ENCODE measurements around the gene STXBP4. TPM values are rescaled to one million over a fixed set of nuclear protein-coding genes. Genes with fewer than 3 reads are reported as not detected.

STXBP4 gene
- total RNA-seq, 1 experiment from 2014 or later = 12.0 TPM

DNA sequence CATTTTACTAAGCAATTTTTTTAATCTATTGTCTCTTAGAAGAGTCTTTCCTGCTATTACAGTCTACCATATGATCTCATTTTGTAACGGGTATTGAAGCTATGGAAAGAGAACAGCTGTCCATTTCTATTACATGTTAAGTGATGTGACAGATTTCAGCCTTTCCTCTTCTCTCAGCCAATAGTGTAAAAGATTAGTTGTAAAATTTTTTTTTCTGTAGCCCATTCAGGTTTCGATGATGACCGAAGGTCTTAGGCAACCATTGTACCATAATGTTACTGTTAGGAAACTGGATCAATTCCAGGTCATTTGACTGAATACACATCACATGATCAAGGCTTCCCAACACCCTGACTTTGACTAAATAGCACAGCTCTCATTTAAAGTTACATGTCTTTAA is 148.6 kb downstream of the STXBP4 start:
- Mint-ChIP-seq H3K27me3 (ENCODE audit: low read depth) (no peaks in the 10 kb centered on the region), H3K4me3 (no peak overlapping the region), H3K4me1 (no peaks in the 10 kb centered on the region), H3K27ac (no peak overlapping the region), H3K9me3 (no peaks in the 10 kb centered on the region), H3K36me3 (no peaks in the 10 kb centered on the region)
- CTCF ChIA-PET = no interaction called here
- TF ChIP-seq, protein P1, sequence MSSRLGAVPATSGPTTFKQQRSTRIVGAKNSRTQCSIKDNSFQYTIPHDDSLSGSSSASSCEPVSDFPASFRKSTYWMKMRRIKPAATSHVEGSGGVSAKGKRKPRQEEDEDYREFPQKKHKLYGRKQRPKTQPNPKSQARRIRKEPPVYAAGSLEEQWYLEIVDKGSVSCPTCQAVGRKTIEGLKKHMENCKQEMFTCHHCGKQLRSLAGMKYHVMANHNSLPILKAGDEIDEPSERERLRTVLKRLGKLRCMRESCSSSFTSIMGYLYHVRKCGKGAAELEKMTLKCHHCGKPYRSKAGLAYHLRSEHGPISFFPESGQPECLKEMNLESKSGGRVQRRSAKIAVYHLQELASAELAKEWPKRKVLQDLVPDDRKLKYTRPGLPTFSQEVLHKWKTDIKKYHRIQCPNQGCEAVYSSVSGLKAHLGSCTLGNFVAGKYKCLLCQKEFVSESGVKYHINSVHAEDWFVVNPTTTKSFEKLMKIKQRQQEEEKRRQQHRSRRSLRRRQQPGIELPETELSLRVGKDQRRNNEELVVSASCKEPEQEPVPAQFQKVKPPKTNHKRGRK (CRISPR knock-in tag; IDR thresholded peaks at IDR 0.05; ENCODE audit: borderline replicate concordance) = no peak
- TF ChIP-seq, protein P2, sequence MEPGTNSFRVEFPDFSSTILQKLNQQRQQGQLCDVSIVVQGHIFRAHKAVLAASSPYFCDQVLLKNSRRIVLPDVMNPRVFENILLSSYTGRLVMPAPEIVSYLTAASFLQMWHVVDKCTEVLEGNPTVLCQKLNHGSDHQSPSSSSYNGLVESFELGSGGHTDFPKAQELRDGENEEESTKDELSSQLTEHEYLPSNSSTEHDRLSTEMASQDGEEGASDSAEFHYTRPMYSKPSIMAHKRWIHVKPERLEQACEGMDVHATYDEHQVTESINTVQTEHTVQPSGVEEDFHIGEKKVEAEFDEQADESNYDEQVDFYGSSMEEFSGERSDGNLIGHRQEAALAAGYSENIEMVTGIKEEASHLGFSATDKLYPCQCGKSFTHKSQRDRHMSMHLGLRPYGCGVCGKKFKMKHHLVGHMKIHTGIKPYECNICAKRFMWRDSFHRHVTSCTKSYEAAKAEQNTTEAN (CRISPR knock-in tag; IDR thresholded peaks at IDR 0.05) = no peak
- TF ChIP-seq, protein P3, sequence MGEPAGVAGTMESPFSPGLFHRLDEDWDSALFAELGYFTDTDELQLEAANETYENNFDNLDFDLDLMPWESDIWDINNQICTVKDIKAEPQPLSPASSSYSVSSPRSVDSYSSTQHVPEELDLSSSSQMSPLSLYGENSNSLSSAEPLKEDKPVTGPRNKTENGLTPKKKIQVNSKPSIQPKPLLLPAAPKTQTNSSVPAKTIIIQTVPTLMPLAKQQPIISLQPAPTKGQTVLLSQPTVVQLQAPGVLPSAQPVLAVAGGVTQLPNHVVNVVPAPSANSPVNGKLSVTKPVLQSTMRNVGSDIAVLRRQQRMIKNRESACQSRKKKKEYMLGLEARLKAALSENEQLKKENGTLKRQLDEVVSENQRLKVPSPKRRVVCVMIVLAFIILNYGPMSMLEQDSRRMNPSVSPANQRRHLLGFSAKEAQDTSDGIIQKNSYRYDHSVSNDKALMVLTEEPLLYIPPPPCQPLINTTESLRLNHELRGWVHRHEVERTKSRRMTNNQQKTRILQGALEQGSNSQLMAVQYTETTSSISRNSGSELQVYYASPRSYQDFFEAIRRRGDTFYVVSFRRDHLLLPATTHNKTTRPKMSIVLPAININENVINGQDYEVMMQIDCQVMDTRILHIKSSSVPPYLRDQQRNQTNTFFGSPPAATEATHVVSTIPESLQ (CRISPR knock-in tag; IDR thresholded peaks at IDR 0.05) = no peak
- no peak for DNase-seq (ENCODE audit: low spot score)
- POLR2A ChIA-PET = no interaction called here
- no peak for ATAC-seq

DNA sequence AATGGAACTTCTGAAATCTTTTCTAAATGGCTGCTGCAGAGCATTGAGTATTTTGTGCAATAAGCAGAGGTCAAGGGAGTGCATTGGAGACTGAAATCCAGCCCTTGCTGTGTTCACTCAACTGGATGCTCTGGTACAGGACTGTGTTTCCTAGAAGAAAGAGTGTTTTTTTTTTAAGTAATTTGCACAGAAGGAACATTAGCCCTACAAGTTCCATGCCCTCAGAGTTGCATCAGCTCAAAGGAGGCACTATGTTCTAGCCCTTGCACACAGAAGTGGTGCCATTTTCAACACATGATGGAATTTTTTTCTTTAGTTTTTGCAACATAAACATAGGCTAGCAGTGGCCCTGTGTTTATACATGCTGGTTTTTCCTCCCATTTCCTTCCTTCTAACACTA is 152.1 kb downstream of the STXBP4 start:
- no peaks in the 10 kb centered on the region for H3K27me3 Mint-ChIP-seq (ENCODE audit: low read depth)
- H3K36me3 Mint-ChIP-seq = no peaks in the 10 kb centered on the region
- no peak overlapping the region for H3K27ac Mint-ChIP-seq
- TF ChIP-seq CBFB (CRISPR knock-in tag; IDR thresholded peaks at IDR 0.05; ENCODE audit: low read depth) = no peak
- TF ChIP-seq, protein P4, sequence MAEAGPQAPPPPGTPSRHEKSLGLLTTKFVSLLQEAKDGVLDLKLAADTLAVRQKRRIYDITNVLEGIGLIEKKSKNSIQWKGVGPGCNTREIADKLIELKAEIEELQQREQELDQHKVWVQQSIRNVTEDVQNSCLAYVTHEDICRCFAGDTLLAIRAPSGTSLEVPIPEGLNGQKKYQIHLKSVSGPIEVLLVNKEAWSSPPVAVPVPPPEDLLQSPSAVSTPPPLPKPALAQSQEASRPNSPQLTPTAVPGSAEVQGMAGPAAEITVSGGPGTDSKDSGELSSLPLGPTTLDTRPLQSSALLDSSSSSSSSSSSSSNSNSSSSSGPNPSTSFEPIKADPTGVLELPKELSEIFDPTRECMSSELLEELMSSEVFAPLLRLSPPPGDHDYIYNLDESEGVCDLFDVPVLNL (CRISPR knock-in tag; IDR thresholded peaks at IDR 0.05; ENCODE audit: borderline replicate concordance, low read depth) = no peak
- TF ChIP-seq RELA (CRISPR knock-in tag; IDR thresholded peaks at IDR 0.05; ENCODE audit: borderline replicate concordance) = no peak
- TF ChIP-seq, protein P5, sequence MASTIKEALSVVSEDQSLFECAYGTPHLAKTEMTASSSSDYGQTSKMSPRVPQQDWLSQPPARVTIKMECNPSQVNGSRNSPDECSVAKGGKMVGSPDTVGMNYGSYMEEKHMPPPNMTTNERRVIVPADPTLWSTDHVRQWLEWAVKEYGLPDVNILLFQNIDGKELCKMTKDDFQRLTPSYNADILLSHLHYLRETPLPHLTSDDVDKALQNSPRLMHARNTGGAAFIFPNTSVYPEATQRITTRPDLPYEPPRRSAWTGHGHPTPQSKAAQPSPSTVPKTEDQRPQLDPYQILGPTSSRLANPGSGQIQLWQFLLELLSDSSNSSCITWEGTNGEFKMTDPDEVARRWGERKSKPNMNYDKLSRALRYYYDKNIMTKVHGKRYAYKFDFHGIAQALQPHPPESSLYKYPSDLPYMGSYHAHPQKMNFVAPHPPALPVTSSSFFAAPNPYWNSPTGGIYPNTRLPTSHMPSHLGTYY (CRISPR knock-in tag; IDR thresholded peaks at IDR 0.05) = no peak
- TF ChIP-seq, protein P6, sequence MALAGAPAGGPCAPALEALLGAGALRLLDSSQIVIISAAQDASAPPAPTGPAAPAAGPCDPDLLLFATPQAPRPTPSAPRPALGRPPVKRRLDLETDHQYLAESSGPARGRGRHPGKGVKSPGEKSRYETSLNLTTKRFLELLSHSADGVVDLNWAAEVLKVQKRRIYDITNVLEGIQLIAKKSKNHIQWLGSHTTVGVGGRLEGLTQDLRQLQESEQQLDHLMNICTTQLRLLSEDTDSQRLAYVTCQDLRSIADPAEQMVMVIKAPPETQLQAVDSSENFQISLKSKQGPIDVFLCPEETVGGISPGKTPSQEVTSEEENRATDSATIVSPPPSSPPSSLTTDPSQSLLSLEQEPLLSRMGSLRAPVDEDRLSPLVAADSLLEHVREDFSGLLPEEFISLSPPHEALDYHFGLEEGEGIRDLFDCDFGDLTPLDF (CRISPR knock-in tag; IDR thresholded peaks at IDR 0.05) = no peak
- TF ChIP-seq GRHL2 (CRISPR knock-in tag; IDR thresholded peaks at IDR 0.05; ENCODE audit: insufficient replicate concordance, severe bottlenecking) = no peak
- TF ChIP-seq, protein P2 (CRISPR knock-in tag; IDR thresholded peaks at IDR 0.05) = no peak
- no peaks in the 10 kb centered on the region for H3K9me3 Mint-ChIP-seq
- ChIA-PET CTCF (no interaction called here), POLR2A (no interaction called here)
- ATAC-seq = no peak
- no peaks in the 10 kb centered on the region for H3K4me1 Mint-ChIP-seq
- H3K4me3 Mint-ChIP-seq = no peak overlapping the region
- DNase-seq (ENCODE audit: low spot score) = no peak

DNA sequence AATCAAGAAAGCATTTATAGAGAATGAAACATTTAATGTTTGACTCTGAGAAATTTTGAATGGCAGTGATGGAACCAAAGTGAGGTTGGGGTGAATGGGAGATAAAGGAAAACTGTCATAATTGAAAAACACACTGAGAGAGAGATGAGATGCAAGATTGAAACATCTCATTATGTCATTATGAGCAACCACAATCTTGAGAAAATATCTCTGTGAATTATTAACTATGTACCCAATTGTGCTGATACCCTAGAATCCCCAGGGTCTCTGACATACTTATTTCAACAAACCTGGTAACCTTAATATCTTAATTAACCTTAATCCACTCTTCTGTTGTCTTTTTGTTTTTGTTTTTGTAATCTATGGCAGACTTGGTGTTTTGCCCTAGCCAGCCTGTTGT is 152.7 kb downstream of the STXBP4 start:
- H3K4me3 Mint-ChIP-seq = no peak overlapping the region
- H3K27me3 Mint-ChIP-seq (ENCODE audit: low read depth) = no peaks in the 10 kb centered on the region
- ChIA-PET CTCF (no interaction called here), POLR2A (no interaction called here)
- DNase-seq (ENCODE audit: low spot score) (no peak), ATAC-seq (no peak)
- no peaks in the 10 kb centered on the region for H3K9me3 Mint-ChIP-seq
- no peaks in the 10 kb centered on the region for H3K36me3 Mint-ChIP-seq
- H3K4me1 Mint-ChIP-seq = no peaks in the 10 kb centered on the region
- no peak overlapping the region for H3K27ac Mint-ChIP-seq
- TF ChIP-seq ZNF416 (CRISPR knock-in tag; IDR thresholded peaks at IDR 0.05) = no peak
- TF ChIP-seq ZNF121 (CRISPR knock-in tag; IDR thresholded peaks at IDR 0.05) = no peak
- no peak for TF ChIP-seq NR2C2 (CRISPR knock-in tag; IDR thresholded peaks at IDR 0.05)
- TF ChIP-seq ZNF263 (CRISPR knock-in tag; IDR thresholded peaks at IDR 0.05; ENCODE audit: low read depth) = no peak

Data from WTC11 (cell line).